Effector memory CD8-positive, alpha-beta T cell (primary cell): ENCODE results near the gene ARHGAP35.
"Not testable (repeated sequence)": the region's sequence is repeated elsewhere in the genome, so short reads cannot be mapped to it uniquely, and the experiment has no call there.

Experiments used
- ATAC-seq: fragments of 150-1000 bp; cut with Tn5 transposase; replicated peaks from 2 replicates; pipeline ENCODE4 v1.10.0; 2021; ENCODE audit warnings: mild to moderate bottlenecking, moderate library complexity
- DNase-seq, 3 experiments: peaks; one replicate each; pipeline ENCODE4 v3.0.0; 2021
- H3K27ac Mint-ChIP-seq, 2 donors: one replicate each; pipeline ENCODE4 v1.8.0; 2022; ENCODE audit warnings: mild to moderate bottlenecking in 2 of 2, mixed read lengths in 2 of 2, moderate library complexity in 2 of 2
- H3K27me3 Mint-ChIP-seq, 2 donors: one replicate each; pipeline ENCODE4 v1.8.0; 2022; ENCODE audit warnings: mixed read lengths in 2 of 2
- H3K36me3 Mint-ChIP-seq: one replicate; pipeline ENCODE4 v1.8.0; 2022; ENCODE audit warnings: mild to moderate bottlenecking, moderate library complexity, mixed read lengths; ENCODE audit not compliant: insufficient read depth
- H3K4me1 Mint-ChIP-seq, 2 donors: one replicate each; pipeline ENCODE4 v1.8.0; 2022; ENCODE audit warnings: low read depth in 2 of 2, mixed read lengths in 2 of 2
- H3K4me3 Mint-ChIP-seq, 2 donors: one replicate each; pipeline ENCODE4 v1.8.0; 2022; ENCODE audit warnings: mild to moderate bottlenecking in 2 of 2, mixed read lengths in 2 of 2, moderate library complexity in 2 of 2
- H3K9me3 Mint-ChIP-seq, 2 donors: one replicate each; pipeline ENCODE4 v1.8.0; 2022; ENCODE audit warnings: mixed read lengths in 2 of 2

Gene ARHGAP35

GRCh38 chr19:46867170-46867569, 6.4 kb downstream of the ARHGAP35 start:
- Mint-ChIP-seq H3K36me3 (no peaks in the 10 kb centered on the region), H3K27ac (peak overlapping the region in 1 of 2 donors; percentile 66), H3K9me3 (no peaks in the 10 kb centered on the region), H3K4me1 (peaks cover 24 to 26% of the 10 kb centered on the region in 2 donors), H3K27me3 (no peaks in the 10 kb centered on the region), H3K4me3 (no peak overlapping the region)
- no peak for ATAC-seq
- DNase-seq, result no peak

GRCh38 chr19:46868025-46868802, 7.4 kb downstream of the ARHGAP35 start:
- DNase-seq (no peak), ATAC-seq (peak; percentile 22)
- peak overlapping the region in 1 of 2 donors; percentile 34 for H3K4me3 Mint-ChIP-seq
- H3K4me1 Mint-ChIP-seq, result peaks cover 24 to 29% of the 10 kb centered on the region in 2 donors
- no peaks in the 10 kb centered on the region for H3K27me3 Mint-ChIP-seq
- no peaks in the 10 kb centered on the region for H3K9me3 Mint-ChIP-seq
- H3K36me3 Mint-ChIP-seq, result peaks cover 4% of the 10 kb centered on the region
- H3K27ac Mint-ChIP-seq, result peak overlapping the region; percentile 38 to 78

GRCh38 chr19:46871173-46871572, 10.4 kb downstream of the ARHGAP35 start:
- not testable (repeated sequence) for H3K27me3 Mint-ChIP-seq, DNase-seq, H3K4me3 Mint-ChIP-seq, H3K9me3 Mint-ChIP-seq, H3K36me3 Mint-ChIP-seq, ATAC-seq
- Mint-ChIP-seq H3K4me1 (peaks cover 23 to 30% of the 10 kb centered on the region in 2 donors), H3K27ac (peak overlapping the region in 1 of 2 donors; percentile 55)

GRCh38 chr19:46872967-46873366, 12.2 kb downstream of the ARHGAP35 start:
- Mint-ChIP-seq H3K9me3 (no peaks in the 10 kb centered on the region), H3K36me3 (peaks cover 7% of the 10 kb centered on the region), H3K27ac (peak overlapping the region in 1 of 2 donors; percentile 62), H3K4me1 (peaks cover 12 to 30% of the 10 kb centered on the region in 2 donors), H3K27me3 (no peaks in the 10 kb centered on the region), H3K4me3 (no peak overlapping the region)
- ATAC-seq (no peak), DNase-seq (no peak)

- ATAC-seq, result no peak
- Mint-ChIP-seq H3K36me3 (peaks cover 11% of the 10 kb centered on the region), H3K4me3 (no peak overlapping the region), H3K27ac (peak overlapping the region in 1 of 2 donors; percentile 46), H3K9me3 (no peaks in the 10 kb centered on the region), H3K4me1 (peaks cover 6 to 15% of the 10 kb centered on the region in 2 donors), H3K27me3 (no peaks in the 10 kb centered on the region)
- DNase-seq, result no peak
These were observed 14.4 kb downstream of the ARHGAP35 start for GRCh38 chr19:46875234-46875633.

- H3K4me1 Mint-ChIP-seq, result peaks cover 6 to 11% of the 10 kb centered on the region in 2 donors
- H3K4me3 Mint-ChIP-seq, result no peak overlapping the region
- no peak for ATAC-seq
- DNase-seq, result no peak
- H3K9me3 Mint-ChIP-seq, result no peaks in the 10 kb centered on the region
- peak overlapping the region in 1 of 2 donors; percentile 46 for H3K27ac Mint-ChIP-seq
- no peaks in the 10 kb centered on the region for H3K27me3 Mint-ChIP-seq
- H3K36me3 Mint-ChIP-seq, result peaks cover 11% of the 10 kb centered on the region
These were observed 14.9 kb downstream of the ARHGAP35 start for GRCh38 chr19:46875657-46876056.

GRCh38 chr19:46878613-46879375, 18.0 kb downstream of the ARHGAP35 start:
- no peaks in the 10 kb centered on the region for H3K27me3 Mint-ChIP-seq
- H3K4me3 Mint-ChIP-seq, result no peak overlapping the region
- ATAC-seq (no peak), DNase-seq (no peak)
- H3K4me1 Mint-ChIP-seq, result peaks cover 8 to 18% of the 10 kb centered on the region in 2 donors
- H3K9me3 Mint-ChIP-seq, result no peaks in the 10 kb centered on the region
- peaks cover 7% of the 10 kb centered on the region for H3K36me3 Mint-ChIP-seq
- H3K27ac Mint-ChIP-seq, result no peak overlapping the region

- Mint-ChIP-seq H3K4me3 (no peak overlapping the region), H3K27ac (no peak overlapping the region), H3K4me1 (peaks cover 13 to 21% of the 10 kb centered on the region in 2 donors), H3K36me3 (peaks cover 3% of the 10 kb centered on the region), H3K9me3 (no peaks in the 10 kb centered on the region), H3K27me3 (no peaks in the 10 kb centered on the region)
- DNase-seq (no peak), ATAC-seq (no peak)
These were observed 19.6 kb downstream of the ARHGAP35 start for GRCh38 chr19:46880431-46880830.

- DNase-seq (no peak), ATAC-seq (no peak)
- Mint-ChIP-seq H3K27me3 (no peaks in the 10 kb centered on the region), H3K4me3 (no peak overlapping the region), H3K27ac (peak overlapping the region in 1 of 2 donors; percentile 54), H3K36me3 (peaks cover 3% of the 10 kb centered on the region), H3K4me1 (peaks cover 14 to 25% of the 10 kb centered on the region in 2 donors), H3K9me3 (no peaks in the 10 kb centered on the region)
These were observed 20.3 kb downstream of the ARHGAP35 start for GRCh38 chr19:46881092-46881491.

- DNase-seq (no peak), ATAC-seq (no peak)
- Mint-ChIP-seq H3K4me3 (no peak overlapping the region), H3K9me3 (no peaks in the 10 kb centered on the region), H3K27me3 (no peaks in the 10 kb centered on the region), H3K27ac (peak overlapping the region; percentile 54 to 80), H3K4me1 (peaks cover 20 to 35% of the 10 kb centered on the region in 2 donors), H3K36me3 (peaks cover 3% of the 10 kb centered on the region)
These were observed 21.2 kb downstream of the ARHGAP35 start for GRCh38 chr19:46882034-46882433.

- Mint-ChIP-seq H3K4me1 (peaks cover 25 to 42% of the 10 kb centered on the region in 2 donors), H3K27ac (peak overlapping the region in 1 of 2 donors; percentile 54)
- not testable (repeated sequence) for H3K27me3 Mint-ChIP-seq, DNase-seq, H3K9me3 Mint-ChIP-seq, H3K4me3 Mint-ChIP-seq, H3K36me3 Mint-ChIP-seq, ATAC-seq
These were observed 22.0 kb downstream of the ARHGAP35 start for GRCh38 chr19:46882751-46883150.

GRCh38 chr19:46885411-46885810, 24.6 kb downstream of the ARHGAP35 start:
- Mint-ChIP-seq H3K4me1 (peaks cover 29 to 47% of the 10 kb centered on the region in 2 donors), H3K4me3 (no peak overlapping the region), H3K36me3 (no peaks in the 10 kb centered on the region), H3K27me3 (no peaks in the 10 kb centered on the region), H3K27ac (peak overlapping the region in 1 of 2 donors; percentile 29), H3K9me3 (no peaks in the 10 kb centered on the region)
- DNase-seq (no peak), ATAC-seq (no peak)

- no peak for ATAC-seq
- H3K4me1 Mint-ChIP-seq, result peaks cover 35 to 58% of the 10 kb centered on the region in 2 donors
- peak overlapping the region in 1 of 2 donors; percentile 29 for H3K27ac Mint-ChIP-seq
- H3K4me3 Mint-ChIP-seq, result no peak overlapping the region
- DNase-seq, result no peak
- no peaks in the 10 kb centered on the region for H3K36me3 Mint-ChIP-seq
- no peaks in the 10 kb centered on the region for H3K27me3 Mint-ChIP-seq
- no peaks in the 10 kb centered on the region for H3K9me3 Mint-ChIP-seq
These were observed 25.9 kb downstream of the ARHGAP35 start for GRCh38 chr19:46886546-46887239.
